Measurements from ENCODE around the gene TPI1. TPM values are rescaled to one million over a fixed set of nuclear protein-coding genes. Genes with fewer than 3 reads are reported as not detected.

Gene TPI1
- total RNA-seq, 1 donor from 2014 or later = 1,157 TPM

DNA sequence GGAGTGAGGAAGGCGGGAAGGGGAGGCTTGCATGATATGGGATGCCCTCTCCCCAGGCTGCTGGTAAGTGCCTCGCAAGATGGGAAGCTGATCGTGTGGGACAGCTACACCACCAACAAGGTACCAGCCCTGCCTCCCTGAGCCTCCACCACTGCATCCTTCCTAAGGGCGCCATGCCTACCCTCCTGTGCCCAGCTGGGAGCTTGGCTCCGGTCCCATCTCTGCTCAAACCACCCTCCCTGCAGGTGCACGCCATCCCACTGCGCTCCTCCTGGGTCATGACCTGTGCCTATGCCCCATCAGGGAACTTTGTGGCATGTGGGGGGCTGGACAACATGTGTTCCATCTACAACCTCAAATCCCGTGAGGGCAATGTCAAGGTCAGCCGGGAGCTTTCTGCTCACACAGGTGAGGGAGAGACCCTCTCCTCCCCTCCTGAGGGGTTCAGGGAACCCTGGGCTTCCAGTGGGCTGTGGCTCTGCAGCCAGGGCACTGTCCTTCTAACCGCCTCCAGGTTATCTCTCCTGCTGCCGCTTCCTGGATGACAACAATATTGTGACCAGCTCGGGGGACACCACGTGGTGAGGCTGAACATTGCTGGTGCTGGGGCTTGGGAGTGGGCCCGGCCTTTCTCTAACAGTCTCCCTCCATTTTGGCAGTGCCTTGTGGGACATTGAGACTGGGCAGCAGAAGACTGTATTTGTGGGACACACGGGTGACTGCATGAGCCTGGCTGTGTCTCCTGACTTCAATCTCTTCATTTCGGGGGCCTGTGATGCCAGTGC, 24.0 kb upstream of the TPI1 start:
- intact Hi-C loops (cut with micrococcal nuclease) = no loop called here

DNA sequence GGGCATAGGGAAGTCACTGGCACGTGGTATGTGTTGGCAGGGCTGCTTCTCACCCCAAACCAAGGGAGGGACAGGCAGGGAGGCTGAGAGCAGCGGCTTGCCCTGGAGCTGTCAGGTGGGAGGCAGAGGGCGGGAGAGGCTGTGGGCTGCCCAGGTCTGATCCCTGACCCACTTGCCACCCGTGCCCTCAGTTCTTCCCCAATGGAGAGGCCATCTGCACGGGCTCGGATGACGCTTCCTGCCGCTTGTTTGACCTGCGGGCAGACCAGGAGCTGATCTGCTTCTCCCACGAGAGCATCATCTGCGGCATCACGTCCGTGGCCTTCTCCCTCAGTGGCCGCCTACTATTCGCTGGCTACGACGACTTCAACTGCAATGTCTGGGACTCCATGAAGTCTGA, 21.9 kb upstream of the TPI1 start:
- intact Hi-C loops (cut with micrococcal nuclease) = no loop called here

DNA sequence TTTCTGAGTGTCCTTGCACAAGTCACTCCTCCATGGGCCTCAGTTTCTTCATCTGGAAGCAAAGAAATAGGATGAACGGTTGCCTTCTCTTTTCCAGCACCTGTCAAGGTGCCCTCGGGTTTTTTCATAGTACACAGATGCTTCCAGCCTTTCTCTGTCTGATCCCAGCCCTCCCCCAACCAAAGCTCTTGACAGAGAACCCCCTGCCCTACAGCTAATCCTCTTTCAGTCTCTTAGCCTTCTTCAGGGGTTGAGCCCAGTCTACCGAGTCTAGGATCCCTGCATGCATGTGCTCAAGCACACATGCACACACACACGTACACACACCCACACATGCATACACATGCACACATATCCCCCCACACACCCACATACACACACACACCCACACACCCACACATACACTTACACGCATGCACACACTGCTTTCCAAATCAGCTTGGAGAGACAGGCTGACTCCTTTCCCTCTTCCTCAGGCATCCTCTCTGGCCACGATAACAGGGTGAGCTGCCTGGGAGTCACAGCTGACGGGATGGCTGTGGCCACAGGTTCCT, 20.9 kb upstream of the TPI1 start:
- intact Hi-C loops (cut with micrococcal nuclease) = no loop called here

DNA sequence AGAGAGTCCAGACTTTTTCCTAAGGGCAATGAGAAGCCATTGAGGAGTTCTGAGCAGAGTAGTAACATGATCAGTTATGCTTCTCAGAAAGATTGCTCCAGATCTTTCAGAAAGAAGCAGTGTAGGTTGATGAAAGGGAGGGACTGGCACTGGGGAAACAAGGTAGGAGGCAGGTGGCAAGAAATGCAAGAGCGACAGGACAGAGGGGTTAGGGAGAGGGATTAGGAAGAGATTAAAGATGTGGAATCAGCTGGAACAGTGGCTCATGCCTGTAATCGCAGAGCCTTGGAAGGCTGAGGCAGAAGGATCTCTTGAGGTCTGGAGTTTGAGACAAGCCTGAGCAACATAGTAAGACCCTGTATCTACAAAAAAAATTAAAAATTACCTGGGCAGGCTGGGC, 19.7 kb upstream of the TPI1 start:
- intact Hi-C loops (cut with micrococcal nuclease) = no loop called here

DNA sequence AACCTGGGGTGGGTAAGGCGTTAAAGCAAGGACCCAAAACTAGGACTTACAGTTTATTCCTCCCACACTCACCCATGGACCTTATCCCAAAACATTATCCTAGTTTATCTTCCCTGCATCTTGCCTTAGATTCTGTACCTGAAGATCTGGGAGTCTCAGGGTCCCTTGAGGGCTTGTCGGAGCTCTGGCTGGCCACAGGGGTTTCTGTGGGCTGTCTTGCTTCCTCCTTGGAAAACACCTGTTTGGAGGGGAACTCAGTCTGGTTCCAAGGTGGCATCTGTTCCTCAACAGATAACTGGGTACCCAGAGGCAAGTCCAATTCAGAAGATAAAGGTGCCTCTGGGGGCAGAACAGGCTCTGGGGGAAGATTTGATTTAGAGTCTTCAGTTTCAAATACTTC, 17.9 kb upstream of the TPI1 start:
- intact Hi-C loops (cut with micrococcal nuclease) = no loop called here

DNA sequence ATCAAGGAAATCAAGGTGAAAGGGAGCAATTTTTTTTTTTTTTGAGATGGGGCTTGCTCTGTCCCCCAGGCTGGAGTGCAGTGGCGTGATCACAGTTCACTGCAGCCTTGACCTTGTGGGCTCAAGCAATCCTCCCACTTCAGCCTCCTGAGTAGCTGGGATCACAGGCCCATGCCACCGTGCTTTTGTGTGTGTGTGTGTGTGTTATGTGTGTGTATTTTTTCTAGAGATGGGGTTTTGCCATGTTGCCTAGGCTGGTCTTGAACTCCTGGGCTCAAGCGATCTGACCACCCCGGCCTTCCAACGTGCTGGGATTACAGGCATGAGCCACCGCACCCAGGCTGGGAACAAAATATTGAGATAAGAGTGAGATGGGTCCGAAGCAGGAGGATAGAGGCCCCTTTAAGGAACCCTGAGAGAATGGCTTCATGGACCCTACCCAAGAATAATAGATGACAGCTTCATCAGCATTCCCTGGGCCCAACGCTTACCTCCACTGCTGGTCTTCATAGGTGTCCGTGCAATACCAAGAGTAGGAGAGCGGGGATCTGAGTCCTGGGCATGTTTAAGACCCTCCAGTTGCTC, 17.3 kb upstream of the TPI1 start:
- intact Hi-C loops (cut with micrococcal nuclease) = loop anchor here (5.0 kb wide), 2 partner anchors 283 to 358 kb away; partner anchors contain the start of genes MRPL51, NCAPD2 and NOP2

DNA sequence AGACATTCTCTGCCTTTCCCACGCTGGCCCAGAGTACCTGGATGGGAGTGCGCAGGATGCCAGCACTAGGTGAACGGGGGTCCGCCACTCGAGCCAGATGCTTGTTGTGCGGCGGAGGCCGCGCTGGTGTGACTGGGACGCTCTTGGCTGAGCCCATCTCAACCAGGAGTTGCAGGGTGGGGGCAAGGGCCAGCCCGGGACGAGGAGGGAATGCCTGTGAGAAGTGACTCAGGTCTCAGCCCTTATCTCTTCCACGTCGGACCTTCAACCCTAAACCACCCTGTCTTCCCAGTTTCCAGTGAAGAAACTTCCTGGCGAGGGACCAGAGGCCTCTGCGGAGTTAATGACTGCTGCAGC, 16.6 kb upstream of the TPI1 start:
- intact Hi-C loops (cut with micrococcal nuclease) = loop anchor here (1.0 to 5.0 kb wide), 3 partner anchors 97 to 358 kb away; partner anchors contain the start of genes MLF2, MRPL51, NCAPD2 and NOP2

DNA sequence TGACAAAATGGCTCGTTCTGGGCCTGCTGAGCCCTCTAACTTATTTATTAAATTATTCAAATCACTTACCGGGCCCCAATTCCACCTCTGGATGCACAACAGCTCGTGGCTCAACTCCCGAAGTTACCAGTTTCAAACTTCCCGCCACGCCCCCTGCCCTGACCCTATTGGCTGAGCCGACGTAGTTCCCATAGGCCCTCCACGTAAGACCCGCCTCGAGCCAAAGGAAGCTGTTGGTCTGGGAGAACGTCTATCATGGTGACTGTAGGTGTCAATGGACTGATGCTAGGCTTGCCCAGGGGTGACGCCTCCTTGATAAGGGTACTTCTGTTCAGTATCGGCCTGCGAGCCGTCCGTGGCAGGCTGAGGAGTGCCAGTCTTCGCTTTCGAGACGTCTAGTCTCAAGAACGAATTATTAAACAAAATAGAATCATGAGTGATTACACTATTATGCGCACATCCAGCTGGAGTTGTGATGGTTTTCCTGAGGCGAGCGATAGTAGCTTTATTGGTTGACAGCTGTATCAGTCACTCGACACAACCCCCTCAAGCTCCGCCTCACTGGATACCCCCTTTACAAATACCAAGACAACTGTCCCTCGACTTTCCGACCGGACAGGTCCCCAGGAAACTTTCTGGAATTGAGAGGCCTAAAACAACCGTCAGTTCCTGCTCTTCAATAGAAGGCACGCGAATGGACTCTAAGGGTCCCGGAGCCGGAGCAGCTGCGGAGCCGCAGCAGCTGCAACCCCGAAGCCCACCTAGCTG, 16.0 kb upstream of the TPI1 start, which contains the start of gene CDCA3:
CDCA3 (minus strand) TSS at position 134 of the 768 bp plus-strand sequence. CDS start 334 bp downstream, outside the sequence.
- intact Hi-C loops (cut with micrococcal nuclease) = loop anchor here (1.0 to 5.0 kb wide), 3 partner anchors 98 to 359 kb away; partner anchors contain the start of genes MLF2, MRPL51, NCAPD2 and NOP2

DNA sequence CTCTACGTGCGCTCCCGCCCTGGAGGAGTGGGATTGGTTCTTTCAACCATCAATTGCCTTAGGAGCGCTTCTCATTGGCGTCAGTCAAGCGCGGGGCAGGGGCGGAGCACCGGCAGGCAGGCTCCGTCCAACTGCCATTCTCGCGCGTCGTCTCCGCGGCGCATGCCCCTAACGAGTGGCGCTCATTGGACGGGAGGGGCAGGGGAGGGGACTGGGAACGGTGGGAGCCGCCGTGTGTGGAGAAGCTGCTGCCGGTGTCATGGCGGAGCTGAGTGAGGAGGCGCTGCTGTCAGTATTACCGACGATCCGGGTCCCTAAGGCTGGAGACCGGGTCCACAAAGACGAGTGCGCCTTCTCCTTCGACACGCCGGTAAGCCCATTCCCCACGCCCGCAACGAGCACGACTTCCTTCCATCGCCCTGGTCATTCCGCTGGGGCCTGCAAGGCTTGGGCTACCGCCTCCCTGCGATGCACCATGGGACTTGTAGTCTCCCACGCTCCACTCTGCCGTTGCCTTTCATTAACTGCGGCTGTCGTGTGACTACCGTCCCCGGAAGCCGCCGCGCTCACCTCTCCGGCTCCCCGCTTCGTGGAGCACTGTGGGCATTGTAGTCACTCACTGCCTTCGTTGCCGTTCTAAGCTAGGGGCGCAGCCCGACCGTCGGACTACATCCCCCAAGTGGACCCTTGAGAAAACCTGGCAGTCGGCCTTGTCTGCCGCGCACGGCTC, 15.2 kb upstream of the TPI1 start, which contains the start of gene USP5:
USP5 (plus strand) TSS at position 230 of the 730 bp plus-strand sequence; CDS start at position 260, 30 bp downstream.
- intact Hi-C loops (cut with micrococcal nuclease) = loop anchor here (1.0 to 5.0 kb wide), 15 partner anchors 15 to 360 kb away; partner anchors contain the start of genes CHD4, COPS7A, EMG1 and GAPDH

DNA sequence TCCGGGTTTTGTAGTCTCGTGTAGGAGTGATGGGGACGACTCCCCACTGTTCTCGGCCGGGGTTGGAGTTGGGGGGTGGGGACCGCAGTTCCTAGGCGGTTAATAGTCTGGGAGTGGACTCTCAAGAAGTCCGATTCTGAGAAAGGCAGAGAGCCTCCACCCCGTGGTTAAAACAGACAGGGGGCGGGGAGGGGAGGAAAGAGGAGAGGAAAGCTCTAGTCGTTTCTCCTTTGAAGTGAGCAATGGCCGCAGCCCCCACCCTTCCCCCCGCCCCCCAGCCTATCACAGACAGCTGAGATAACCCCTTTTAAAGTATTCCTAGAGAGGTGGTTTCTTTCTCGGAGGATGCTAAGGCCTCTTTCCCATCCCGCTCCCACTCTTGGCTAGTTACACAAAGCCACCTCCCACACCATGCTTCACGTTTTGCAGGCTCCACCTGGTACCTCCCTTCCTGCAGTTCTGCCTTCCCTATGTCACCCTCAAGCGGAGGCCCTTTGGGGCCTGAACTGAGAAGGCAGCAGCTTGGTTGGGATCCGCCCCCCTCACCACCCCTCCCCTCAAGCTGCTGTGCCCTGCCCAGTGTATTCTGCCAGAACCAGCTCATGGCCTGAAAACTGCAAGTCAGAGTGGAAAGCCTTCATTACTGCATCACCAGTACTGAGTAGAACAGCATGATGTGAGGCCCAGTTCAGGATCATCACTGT, 14.5 kb upstream of the TPI1 start:
- intact Hi-C loops (cut with micrococcal nuclease) = loop anchor here (1.0 to 5.0 kb wide), 14 partner anchors 14 to 361 kb away; partner anchors contain the start of genes CHD4, COPS7A, EMG1 and GAPDH

DNA sequence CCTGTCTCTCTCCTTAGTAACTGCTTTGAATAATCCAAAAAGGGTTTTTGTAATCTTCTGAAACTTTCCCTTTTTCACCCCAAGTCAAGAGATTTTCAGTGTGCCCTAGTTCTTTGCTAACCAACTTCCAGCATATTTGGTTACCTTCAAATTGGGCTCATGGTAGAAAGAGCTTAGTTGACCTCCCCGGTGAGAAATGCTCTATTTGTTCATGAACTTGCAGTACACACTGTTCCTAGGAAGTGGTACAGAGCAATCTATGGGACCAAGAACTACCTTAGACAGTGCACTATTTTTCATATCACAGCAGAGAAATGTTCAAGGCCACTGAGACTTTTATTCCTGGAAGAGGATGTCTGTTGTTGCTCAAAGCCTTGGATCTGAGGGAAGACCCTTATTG, 13.7 kb upstream of the TPI1 start:
- intact Hi-C loops (cut with micrococcal nuclease) = loop anchor here (5.0 kb wide), 2 partner anchors 286 to 361 kb away; partner anchors contain the start of genes MRPL51, NCAPD2 and NOP2

DNA sequence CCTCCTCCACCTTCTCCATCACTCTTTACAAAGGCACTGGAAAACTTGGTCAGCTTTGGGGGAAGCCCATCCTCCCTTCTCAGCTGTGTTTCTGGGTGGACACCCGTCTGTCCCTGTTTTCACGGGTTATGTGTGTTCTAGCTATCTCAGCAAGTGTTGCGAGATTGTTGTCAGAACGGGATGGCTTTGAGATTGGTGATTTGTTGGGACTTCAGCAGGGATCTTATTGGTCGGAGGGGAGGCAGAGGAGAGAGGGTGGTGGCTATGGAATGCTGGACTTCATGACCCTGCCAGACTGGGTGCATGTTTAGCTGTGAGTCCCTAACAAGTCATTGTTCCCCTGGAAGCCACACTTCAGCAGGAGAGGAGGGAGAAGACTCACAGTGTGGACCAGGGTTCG, 13.3 kb upstream of the TPI1 start:
- intact Hi-C loops (cut with micrococcal nuclease) = loop anchor here (5.0 kb wide), 2 partner anchors 287 to 362 kb away; partner anchors contain the start of genes MRPL51, NCAPD2 and NOP2

DNA sequence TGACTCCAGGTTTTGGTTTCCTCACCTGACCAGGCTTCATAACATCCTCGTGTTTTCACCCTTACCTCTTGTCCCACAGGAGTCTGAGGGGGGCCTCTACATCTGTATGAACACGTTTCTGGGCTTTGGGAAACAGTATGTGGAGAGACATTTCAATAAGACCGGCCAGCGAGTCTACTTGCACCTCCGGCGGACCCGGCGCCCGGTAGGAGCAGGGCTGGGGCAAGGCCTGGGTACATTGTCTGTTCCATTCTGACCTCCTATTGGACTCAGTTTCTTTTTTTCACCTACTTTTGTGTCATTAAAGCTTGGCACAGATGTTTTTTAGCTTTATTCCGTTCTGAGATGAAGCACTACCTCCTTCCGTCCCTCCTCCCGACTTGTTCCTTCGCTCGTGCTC, 12.0 kb upstream of the TPI1 start:
- intact Hi-C loops (cut with micrococcal nuclease) = no loop called here

DNA sequence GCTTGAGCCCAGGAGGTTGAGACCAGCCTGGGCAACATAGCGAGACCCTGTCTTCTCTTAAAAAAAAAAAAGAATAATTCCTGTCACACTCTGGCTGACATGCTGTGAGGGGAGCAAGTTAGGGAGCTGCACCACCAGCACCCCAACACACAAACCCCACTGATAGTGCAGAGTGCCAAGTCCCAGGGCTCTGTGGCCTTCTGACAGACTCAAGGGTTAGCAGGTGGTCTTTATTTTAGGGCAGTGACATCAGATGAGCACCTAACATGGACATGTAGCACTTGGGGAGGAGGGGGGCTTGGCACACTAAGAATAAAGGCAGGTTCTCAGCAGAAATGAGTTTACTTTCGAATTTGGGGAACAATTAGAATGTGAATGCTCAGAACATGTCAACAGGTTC, 8.5 kb upstream of the TPI1 start:
- intact Hi-C loops (cut with micrococcal nuclease) = no loop called here

DNA sequence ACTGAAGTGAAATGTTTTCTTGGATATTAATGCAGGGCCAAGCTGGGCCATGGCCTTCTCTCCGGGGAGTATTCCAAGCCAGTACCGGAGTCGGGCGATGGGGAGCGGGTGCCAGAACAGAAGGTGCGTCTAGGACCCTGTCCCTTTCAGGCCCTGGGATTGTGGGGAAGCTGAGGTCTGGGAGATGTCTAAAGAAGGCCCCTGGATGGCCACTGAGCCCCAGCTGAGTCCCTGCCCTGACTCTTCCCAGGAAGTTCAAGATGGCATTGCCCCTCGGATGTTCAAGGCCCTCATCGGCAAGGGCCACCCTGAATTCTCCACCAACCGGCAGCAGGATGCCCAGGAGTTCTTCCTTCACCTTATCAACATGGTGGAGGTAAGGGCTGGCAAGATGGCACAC, 7.2 kb upstream of the TPI1 start:
- intact Hi-C loops (cut with micrococcal nuclease) = no loop called here

DNA sequence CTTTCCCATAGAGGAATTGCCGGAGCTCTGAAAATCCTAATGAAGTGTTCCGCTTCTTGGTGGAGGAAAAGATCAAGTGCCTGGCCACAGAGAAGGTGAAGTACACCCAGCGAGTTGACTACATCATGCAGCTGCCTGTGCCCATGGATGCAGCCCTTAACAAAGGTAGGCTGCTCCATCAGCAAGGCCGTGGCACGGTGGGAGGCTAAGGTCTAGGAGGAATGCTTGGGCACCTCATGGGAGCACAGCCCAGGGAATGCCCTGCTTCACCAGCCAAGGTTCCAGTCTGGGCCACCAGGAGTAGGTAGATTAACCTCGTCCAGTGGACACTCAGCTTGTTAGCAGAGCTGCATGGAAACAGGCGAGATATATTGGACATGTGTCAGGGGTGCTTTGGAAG, 6.4 kb upstream of the TPI1 start:
- intact Hi-C loops (cut with micrococcal nuclease) = no loop called here

DNA sequence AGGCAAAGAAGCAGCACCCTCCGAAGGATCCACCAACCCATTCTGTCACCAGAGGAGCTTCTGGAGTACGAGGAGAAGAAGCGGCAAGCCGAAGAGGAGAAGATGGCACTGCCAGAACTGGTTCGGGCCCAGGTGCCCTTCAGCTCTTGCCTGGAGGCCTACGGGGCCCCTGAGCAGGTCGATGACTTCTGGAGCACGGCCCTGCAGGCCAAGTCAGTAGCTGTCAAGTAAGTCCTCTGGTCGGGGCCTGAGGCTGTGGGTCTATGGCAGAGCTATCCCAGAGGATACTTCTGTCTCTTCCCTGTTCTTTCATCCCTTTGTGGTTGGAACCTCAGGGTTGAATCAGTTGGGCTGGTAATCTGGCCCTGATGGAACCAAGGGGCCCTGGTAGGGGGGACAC, 5.9 kb upstream of the TPI1 start:
- intact Hi-C loops (cut with micrococcal nuclease) = no loop called here

DNA sequence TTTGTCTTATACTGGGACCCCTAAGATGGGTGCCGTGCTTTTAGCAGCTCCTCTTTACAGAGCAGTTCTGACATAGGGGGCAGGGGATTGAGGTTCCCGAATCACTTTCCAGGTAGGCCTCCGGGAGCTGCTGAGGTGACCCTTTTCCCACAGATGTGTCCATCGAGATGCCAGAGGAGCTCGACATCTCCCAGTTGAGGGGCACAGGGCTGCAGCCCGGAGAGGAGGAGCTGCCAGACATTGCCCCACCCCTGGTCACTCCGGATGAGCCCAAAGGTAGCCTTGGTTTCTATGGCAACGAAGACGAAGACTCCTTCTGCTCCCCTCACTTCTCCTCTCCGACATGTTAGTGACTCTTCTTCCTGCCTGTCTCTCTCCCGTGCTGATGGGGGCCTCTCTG, 4.3 kb upstream of the TPI1 start:
- intact Hi-C loops (cut with micrococcal nuclease) = no loop called here

DNA sequence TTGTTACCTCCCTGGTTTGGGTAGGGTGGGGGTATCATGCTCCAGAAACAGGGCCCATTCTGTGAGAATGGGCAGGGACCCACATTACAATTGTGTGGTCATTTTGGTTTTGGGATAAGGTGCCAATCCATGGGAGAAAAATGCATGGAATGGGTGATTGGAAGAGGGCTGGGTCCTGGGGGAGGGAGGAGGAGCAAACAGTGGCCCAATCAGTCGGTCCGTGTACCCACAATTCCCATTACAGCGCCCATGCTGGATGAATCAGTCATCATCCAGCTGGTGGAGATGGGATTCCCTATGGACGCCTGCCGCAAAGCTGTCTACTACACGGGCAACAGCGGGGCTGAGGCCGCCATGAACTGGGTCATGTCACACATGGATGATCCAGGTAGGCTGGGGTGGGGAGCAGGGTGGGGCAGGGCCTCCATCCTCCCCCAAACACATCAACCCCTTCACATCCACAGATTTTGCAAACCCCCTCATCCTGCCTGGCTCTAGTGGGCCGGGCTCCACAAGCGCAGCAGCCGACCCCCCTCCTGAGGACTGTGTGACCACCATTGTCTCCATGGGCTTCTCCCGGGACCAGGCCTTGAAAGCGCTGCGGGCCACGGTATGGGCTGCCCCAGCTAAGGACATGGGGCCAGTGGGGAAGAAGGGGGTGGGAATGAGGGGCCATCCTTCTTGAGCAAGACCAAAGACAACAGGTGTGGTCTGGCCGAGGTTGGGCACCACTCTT, 3.6 kb upstream of the TPI1 start:
- intact Hi-C loops (cut with micrococcal nuclease) = no loop called here
